Loucy (cell line): Measurements from ENCODE around the gene TUBGCP5.

ENCODE experiments used
- CTCF ChIP-seq: fragments of 200-600 bp; sonication (generic); conservative IDR thresholded peaks from 2 replicates; pipeline ENCODE4 v1.5.1; 2014; ENCODE audit warnings: mild to moderate bottlenecking, antibody characterized with exemption, low read length
- EZH2phosphoT487 ChIP-seq: fragments of 200-600 bp; IDR thresholded peaks from 2 replicates; pipeline ENCODE4 v1.6.1; 2018; ENCODE audit warnings: antibody characterized with exemption, mild to moderate bottlenecking, moderate library complexity, borderline replicate concordance

GRCh38 chr15:22950256-22950990, 88.9 kb downstream of the TUBGCP5 start:
- no peak for TF ChIP-seq CTCF
- TF ChIP-seq EZH2phosphoT487: no peak
